Measurements from ENCODE around the gene TMEM252. TPM values are rescaled to one million over a fixed set of nuclear protein-coding genes. Genes with fewer than 3 reads are reported as not detected.

TMEM252 gene
- total RNA-seq, 1 donor, result not detected

GRCh38 chr9:68495247-68495646, 45.4 kb downstream of the TMEM252 start:
- no peak for TF ChIP-seq CTCF (IDR thresholded peaks at IDR 0.05; ENCODE audit: insufficient read depth, low read length)
- no peak overlapping the region for H3K4me3 ChIP-seq (ENCODE audit: low read depth, low read length)
- no peak for DNase-seq (ENCODE audit: low read depth)

GRCh38 chr9:68493958-68494577, 46.6 kb downstream of the TMEM252 start:
- DNase-seq (ENCODE audit: low read depth), result no peak

GRCh38 chr9:68493541-68493940, 47.1 kb downstream of the TMEM252 start:
- DNase-seq (ENCODE audit: low read depth), result no peak
- H3K4me3 ChIP-seq (ENCODE audit: low read depth, low read length), result no peak overlapping the region
- TF ChIP-seq CTCF (IDR thresholded peaks at IDR 0.05; ENCODE audit: insufficient read depth, low read length), result no peak

More at GRCh38 chr9:68493958-68494577, 46.6 kb downstream of the TMEM252 start:
- H3K4me3 ChIP-seq (ENCODE audit: low read depth, low read length), result no peak overlapping the region
- no peak for TF ChIP-seq CTCF (IDR thresholded peaks at IDR 0.05; ENCODE audit: insufficient read depth, low read length)

- no peak for TF ChIP-seq CTCF (IDR thresholded peaks at IDR 0.05; ENCODE audit: insufficient read depth, low read length)
- H3K4me3 ChIP-seq (ENCODE audit: low read depth, low read length), result no peak overlapping the region
- DNase-seq (ENCODE audit: low read depth), result no peak
Measured at GRCh38 chr9:68492806-68493205, 47.9 kb downstream of the TMEM252 start.

- no peak for DNase-seq (ENCODE audit: low read depth)
- TF ChIP-seq CTCF (IDR thresholded peaks at IDR 0.05; ENCODE audit: insufficient read depth, low read length), result no peak
- no peak overlapping the region for H3K4me3 ChIP-seq (ENCODE audit: low read depth, low read length)
Measured at GRCh38 chr9:68489646-68490045, 51.0 kb downstream of the TMEM252 start.

- no peak for DNase-seq (ENCODE audit: low read depth)
Measured at GRCh38 chr9:68488126-68488525, 52.6 kb downstream of the TMEM252 start.

More at GRCh38 chr9:68488126-68488525, 52.6 kb downstream of the TMEM252 start:
- H3K4me3 ChIP-seq (ENCODE audit: low read depth, low read length), result no peak overlapping the region
- no peak for TF ChIP-seq CTCF (IDR thresholded peaks at IDR 0.05; ENCODE audit: insufficient read depth, low read length)

Other genes with a start within 250 kb of the TMEM252 start
- 0.09 TPM in 1 of 2 replicates, not detected in the other for gene FOXD4L3, start 238.0 kb downstream of the TMEM252 start, total RNA-seq (ENCODE audit: low replicate concordance)
- 8.0 and 13.5 TPM in 2 replicates for gene PGM5, start 184.3 kb downstream of the TMEM252 start, total RNA-seq (ENCODE audit: low replicate concordance)
- gene PIP5K1B, start 164.4 kb upstream of the TMEM252 start, total RNA-seq (ENCODE audit: low replicate concordance), result not detected in 2 replicates

Data from fibroblast of the aortic adventitia (primary cell).